ENCODE data around the gene SNAPC2. TPM values are rescaled to one million over a fixed set of nuclear protein-coding genes. Genes with fewer than 3 reads are reported as not detected.

The SNAPC2 gene
- total RNA-seq, 1 donor from 2014 or later: 15.2 TPM

DNA sequence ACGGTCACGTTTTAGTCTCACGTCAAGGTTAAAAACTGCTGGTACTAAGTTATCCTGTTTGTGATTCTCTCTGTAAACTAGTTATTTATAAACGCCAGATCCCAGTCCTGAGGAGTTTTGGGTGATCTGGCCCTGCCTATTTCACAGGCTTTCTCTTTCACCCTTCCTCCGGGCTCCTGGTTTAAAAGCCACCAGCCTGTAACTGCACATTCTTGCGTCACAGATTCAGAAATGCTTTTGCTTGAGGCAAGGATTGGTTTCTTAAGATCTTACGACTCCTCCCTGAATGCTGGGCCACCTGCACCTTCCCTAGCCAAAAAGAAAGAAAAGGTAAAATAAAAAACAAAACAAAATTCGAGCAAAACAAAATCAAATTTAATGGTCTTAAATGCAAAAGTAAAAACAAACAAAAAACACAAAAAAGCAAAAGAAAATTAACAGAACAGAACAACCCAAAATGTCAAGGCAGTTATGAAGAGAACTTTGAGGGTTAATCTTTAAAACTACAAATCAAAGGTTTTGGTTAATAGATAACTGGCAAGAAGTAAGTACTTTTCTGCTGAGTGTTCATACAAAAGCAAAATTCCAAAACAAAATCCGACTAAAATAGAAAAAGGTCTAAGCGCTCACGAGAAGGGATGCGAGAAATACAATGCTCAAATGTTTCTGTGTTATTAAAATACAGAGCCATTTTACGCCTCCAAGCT is 41.9 kb downstream of the SNAPC2 start:
- peaks cover 13% of the 10 kb centered on the region for H3K36me3 Mint-ChIP-seq (ENCODE audit: low read depth, unreplicated experiment)
- H3K36me3 ChIP-seq (ENCODE audit: insufficient read depth, low read length): peaks cover 21% of the 10 kb centered on the region
- TF ChIP-seq, protein P1, sequence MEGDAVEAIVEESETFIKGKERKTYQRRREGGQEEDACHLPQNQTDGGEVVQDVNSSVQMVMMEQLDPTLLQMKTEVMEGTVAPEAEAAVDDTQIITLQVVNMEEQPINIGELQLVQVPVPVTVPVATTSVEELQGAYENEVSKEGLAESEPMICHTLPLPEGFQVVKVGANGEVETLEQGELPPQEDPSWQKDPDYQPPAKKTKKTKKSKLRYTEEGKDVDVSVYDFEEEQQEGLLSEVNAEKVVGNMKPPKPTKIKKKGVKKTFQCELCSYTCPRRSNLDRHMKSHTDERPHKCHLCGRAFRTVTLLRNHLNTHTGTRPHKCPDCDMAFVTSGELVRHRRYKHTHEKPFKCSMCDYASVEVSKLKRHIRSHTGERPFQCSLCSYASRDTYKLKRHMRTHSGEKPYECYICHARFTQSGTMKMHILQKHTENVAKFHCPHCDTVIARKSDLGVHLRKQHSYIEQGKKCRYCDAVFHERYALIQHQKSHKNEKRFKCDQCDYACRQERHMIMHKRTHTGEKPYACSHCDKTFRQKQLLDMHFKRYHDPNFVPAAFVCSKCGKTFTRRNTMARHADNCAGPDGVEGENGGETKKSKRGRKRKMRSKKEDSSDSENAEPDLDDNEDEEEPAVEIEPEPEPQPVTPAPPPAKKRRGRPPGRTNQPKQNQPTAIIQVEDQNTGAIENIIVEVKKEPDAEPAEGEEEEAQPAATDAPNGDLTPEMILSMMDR (IDR thresholded peaks at IDR 0.05; ENCODE audit: insufficient read depth, low read depth, low read length): no peak
- no peak for TF ChIP-seq EZH2 (IDR thresholded peaks at IDR 0.05; ENCODE audit: insufficient read depth, low read length)

DNA sequence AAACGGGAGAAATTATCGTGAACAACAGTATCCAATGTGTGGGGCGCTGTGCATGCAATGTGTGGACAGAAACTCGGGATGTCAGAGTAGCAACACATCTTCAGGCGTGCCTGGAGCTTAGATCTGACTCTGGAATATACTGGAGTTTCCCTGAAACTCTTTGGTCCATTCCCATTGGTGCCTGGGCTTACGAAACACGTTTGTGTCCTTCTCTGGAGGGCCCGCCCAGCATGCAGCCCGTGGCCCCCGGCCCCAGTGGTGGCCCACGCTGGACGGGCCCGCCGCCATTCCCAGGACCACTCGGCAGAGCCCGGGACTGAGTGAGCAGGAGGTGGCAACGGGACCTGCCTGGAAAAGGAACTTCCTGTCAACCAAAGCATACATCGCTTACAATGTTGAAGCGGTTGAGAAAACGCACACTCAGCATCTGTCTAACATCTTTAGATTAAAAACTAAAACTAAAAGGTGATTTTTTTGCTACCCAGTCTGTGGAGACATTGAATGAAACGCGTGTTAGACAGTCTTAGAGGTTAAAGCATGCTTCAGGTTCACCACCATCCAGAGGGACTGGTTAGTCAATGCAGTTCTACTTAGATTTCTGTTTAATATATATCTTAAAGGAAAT is 42.6 kb downstream of the SNAPC2 start:
- H3K27ac ChIP-seq (ENCODE audit: low read depth, low read length): no peak overlapping the region
- H3K4me3 Mint-ChIP-seq (ENCODE audit: unreplicated experiment): no peak overlapping the region
- H3K27me3 Mint-ChIP-seq (ENCODE audit: low read depth, unreplicated experiment): no peaks in the 10 kb centered on the region
- H3K27ac Mint-ChIP-seq (ENCODE audit: unreplicated experiment): no peak overlapping the region
- no peak for TF ChIP-seq EZH2 (IDR thresholded peaks at IDR 0.05; ENCODE audit: insufficient read depth, low read length)
- TF ChIP-seq, protein P1 (IDR thresholded peaks at IDR 0.05; ENCODE audit: insufficient read depth, low read depth, low read length): no peak
- H3K4me3 ChIP-seq (ENCODE audit: insufficient read depth, low read depth, low read length): no peak overlapping the region
- H3K9me3 Mint-ChIP-seq (ENCODE audit: unreplicated experiment): no peaks in the 10 kb centered on the region
- no peaks in the 10 kb centered on the region for H3K4me1 ChIP-seq (ENCODE audit: insufficient read depth, low read length)
- H3K36me3 Mint-ChIP-seq (ENCODE audit: low read depth, unreplicated experiment): peaks cover 13% of the 10 kb centered on the region
- no peaks in the 10 kb centered on the region for H3K9me3 ChIP-seq (ENCODE audit: insufficient read depth, low read depth, low read length)
- no peak overlapping the region for H2AFZ ChIP-seq (ENCODE audit: low read depth, low read length)
- H3K36me3 ChIP-seq (ENCODE audit: insufficient read depth, low read length): peaks cover 23% of the 10 kb centered on the region
- H3K4me1 Mint-ChIP-seq (ENCODE audit: low read depth, unreplicated experiment): peaks cover 2% of the 10 kb centered on the region
- no peak for DNase-seq (ENCODE audit: low read depth)
- peaks cover 12% of the 10 kb centered on the region for H4K20me1 ChIP-seq (ENCODE audit: insufficient read depth, low read length)
- H3K79me2 ChIP-seq (ENCODE audit: insufficient read depth, low read length): no peaks in the 10 kb centered on the region
- no peak overlapping the region for H3K9ac ChIP-seq (ENCODE audit: low read length)
- FAIRE-seq: no peak
- no peaks in the 10 kb centered on the region for H3K27me3 ChIP-seq (ENCODE audit: insufficient read depth, low read length)
- H3K4me2 ChIP-seq (ENCODE audit: low read length): no peak overlapping the region

More for the DNA sequence above, 41.9 kb downstream of the SNAPC2 start:
- Histone ChIP-seq H3K27me3 (ENCODE audit: insufficient read depth, low read length) (no peaks in the 10 kb centered on the region), H2AFZ (ENCODE audit: low read depth, low read length) (no peak overlapping the region), H4K20me1 (ENCODE audit: insufficient read depth, low read length) (peaks cover 12% of the 10 kb centered on the region), H3K4me3 (ENCODE audit: insufficient read depth, low read depth, low read length) (no peak overlapping the region), H3K4me1 (ENCODE audit: insufficient read depth, low read length) (no peaks in the 10 kb centered on the region), H3K27ac (ENCODE audit: low read depth, low read length) (no peak overlapping the region), H3K4me2 (ENCODE audit: low read length) (no peak overlapping the region), H3K9ac (ENCODE audit: low read length) (no peak overlapping the region), H3K79me2 (ENCODE audit: insufficient read depth, low read length) (no peaks in the 10 kb centered on the region), H3K9me3 (ENCODE audit: insufficient read depth, low read depth, low read length) (no peaks in the 10 kb centered on the region)
- no peaks in the 10 kb centered on the region for H3K9me3 Mint-ChIP-seq (ENCODE audit: unreplicated experiment)
- FAIRE-seq: no peak
- no peak overlapping the region for H3K4me3 Mint-ChIP-seq (ENCODE audit: unreplicated experiment)
- no peak overlapping the region for H3K27ac Mint-ChIP-seq (ENCODE audit: unreplicated experiment)
- no peaks in the 10 kb centered on the region for H3K27me3 Mint-ChIP-seq (ENCODE audit: low read depth, unreplicated experiment)
- peaks cover 2% of the 10 kb centered on the region for H3K4me1 Mint-ChIP-seq (ENCODE audit: low read depth, unreplicated experiment)
- no peak for DNase-seq (ENCODE audit: low read depth)

DNA sequence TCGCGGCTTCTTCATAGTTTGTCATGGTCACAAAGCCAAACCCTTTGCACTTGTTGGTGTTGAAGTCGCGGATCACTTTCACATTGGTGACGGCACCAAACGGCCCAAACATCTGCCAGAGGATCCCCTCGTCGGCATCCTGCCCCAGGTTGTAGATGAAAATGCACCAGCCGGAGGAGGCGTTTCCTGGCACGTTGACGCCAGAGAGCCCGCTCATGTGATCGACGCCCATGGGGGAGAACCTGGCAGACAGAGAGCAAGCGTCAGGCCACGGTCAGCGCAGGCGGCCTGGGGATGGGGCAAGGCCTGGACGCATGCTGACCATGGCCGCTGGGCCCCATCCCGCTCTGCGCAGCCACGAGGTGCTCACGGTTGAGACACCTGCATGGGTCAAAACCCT is 43.4 kb downstream of the SNAPC2 start:
- peaks cover 19% of the 10 kb centered on the region for H4K20me1 ChIP-seq (ENCODE audit: insufficient read depth, low read length)
- FAIRE-seq (no peak), DNase-seq (ENCODE audit: low read depth) (no peak)
- no peaks in the 10 kb centered on the region for H3K4me1 ChIP-seq (ENCODE audit: insufficient read depth, low read length)
- no peak overlapping the region for H3K27ac ChIP-seq (ENCODE audit: low read depth, low read length)
- Mint-ChIP-seq H3K9me3 (ENCODE audit: unreplicated experiment) (no peaks in the 10 kb centered on the region), H3K4me3 (ENCODE audit: unreplicated experiment) (no peak overlapping the region), H3K27ac (ENCODE audit: unreplicated experiment) (no peak overlapping the region), H3K36me3 (ENCODE audit: low read depth, unreplicated experiment) (peaks cover 13% of the 10 kb centered on the region), H3K27me3 (ENCODE audit: low read depth, unreplicated experiment) (no peaks in the 10 kb centered on the region), H3K4me1 (ENCODE audit: low read depth, unreplicated experiment) (peaks cover 2% of the 10 kb centered on the region)
- no peak overlapping the region for H3K4me3 ChIP-seq (ENCODE audit: insufficient read depth, low read depth, low read length)
- TF ChIP-seq EZH2 (IDR thresholded peaks at IDR 0.05; ENCODE audit: insufficient read depth, low read length): no peak
- TF ChIP-seq, protein P1 (IDR thresholded peaks at IDR 0.05; ENCODE audit: insufficient read depth, low read depth, low read length): no peak
- H3K9me3 ChIP-seq (ENCODE audit: insufficient read depth, low read depth, low read length): no peaks in the 10 kb centered on the region
- H3K4me2 ChIP-seq (ENCODE audit: low read length): no peak overlapping the region
- peaks cover 23% of the 10 kb centered on the region for H3K36me3 ChIP-seq (ENCODE audit: insufficient read depth, low read length)
- H3K27me3 ChIP-seq (ENCODE audit: insufficient read depth, low read length): no peaks in the 10 kb centered on the region
- no peaks in the 10 kb centered on the region for H3K79me2 ChIP-seq (ENCODE audit: insufficient read depth, low read length)
- no peak overlapping the region for H3K9ac ChIP-seq (ENCODE audit: low read length)
- no peak overlapping the region for H2AFZ ChIP-seq (ENCODE audit: low read depth, low read length)

Data from astrocyte (in vitro differentiated cells and primary cell).